ENCODE results near the gene SLC30A2. TPM values are rescaled to one million over a fixed set of nuclear protein-coding genes. Genes with fewer than 3 reads are reported as not detected.

The SLC30A2 gene
- total and polyA plus RNA-seq, 4 donors = under 0.01 to 0.12 (median 0.05) TPM; not detected in 1

DNA sequence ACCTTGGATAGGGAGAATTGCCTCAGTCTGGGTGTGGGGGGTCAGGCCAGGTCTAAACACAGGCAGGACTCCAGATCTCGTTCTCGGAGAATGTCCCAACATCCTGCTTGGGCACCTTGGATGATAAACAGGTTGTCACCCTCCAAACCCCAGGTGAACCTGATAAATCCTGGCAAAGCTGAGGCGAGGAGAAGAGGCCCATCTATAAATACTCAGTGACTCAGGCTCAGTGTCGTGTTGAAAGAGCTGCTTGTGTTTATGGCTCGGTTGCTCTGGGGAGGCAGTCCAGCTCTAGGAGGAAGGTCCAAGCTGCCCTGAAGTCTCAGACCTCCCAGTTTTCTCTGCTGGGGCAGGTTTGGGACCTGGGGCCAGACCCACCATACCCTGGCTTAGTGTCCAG lies 37.3 kb upstream of the SLC30A2 start (continued):
- TF ChIP-seq, protein P1, sequence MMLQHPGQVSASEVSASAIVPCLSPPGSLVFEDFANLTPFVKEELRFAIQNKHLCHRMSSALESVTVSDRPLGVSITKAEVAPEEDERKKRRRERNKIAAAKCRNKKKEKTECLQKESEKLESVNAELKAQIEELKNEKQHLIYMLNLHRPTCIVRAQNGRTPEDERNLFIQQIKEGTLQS (IDR thresholded peaks at IDR 0.05) = no peak
- TF ChIP-seq FOXA2 (IDR thresholded peaks at IDR 0.05) (no peak), SP1 (IDR thresholded peaks at IDR 0.05) (no peak), TAF1 (conservative IDR thresholded peaks at IDR 0.05) (no peak), EGR1 (IDR thresholded peaks at IDR 0.05; ENCODE audit: low read depth in 2 of 2) (no peak)

DNA sequence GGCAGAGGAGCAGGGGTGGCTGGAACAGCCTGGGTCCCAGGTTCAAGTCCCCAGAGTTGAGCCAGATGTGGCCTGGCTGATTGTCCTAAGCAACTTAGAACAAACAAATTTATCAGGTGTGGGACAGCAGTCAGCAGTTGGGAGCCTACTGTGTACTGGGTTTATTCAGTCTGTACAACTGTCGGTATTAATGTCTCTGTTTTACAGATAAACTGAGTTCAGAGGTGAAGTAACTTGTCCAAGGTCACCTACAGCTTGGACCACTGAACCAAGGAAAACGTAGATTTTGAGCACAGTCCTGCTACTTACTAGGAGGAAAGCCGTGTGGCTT lies 36.1 kb upstream of the SLC30A2 start:
- H3K27me3 ChIP-seq (ENCODE audit: control insufficient read depth in 4 of 4, insufficient read depth in 4 of 4, low read length in 3 of 4) = peaks cover 0 to 6% (median 0%) of the 10 kb centered on the region in 4 donors
- no peak for TF ChIP-seq FOXA2 (IDR thresholded peaks at IDR 0.05)
- no peak for TF ChIP-seq NR2F2 (IDR thresholded peaks at IDR 0.05)
- TF ChIP-seq, protein P1 (IDR thresholded peaks at IDR 0.05) = no peak
- no peak for TF ChIP-seq GABPA (IDR thresholded peaks at IDR 0.05 in 1 of 2, conservative IDR thresholded peaks at IDR 0.05 in 1 of 2)
- TF ChIP-seq, protein P2, sequence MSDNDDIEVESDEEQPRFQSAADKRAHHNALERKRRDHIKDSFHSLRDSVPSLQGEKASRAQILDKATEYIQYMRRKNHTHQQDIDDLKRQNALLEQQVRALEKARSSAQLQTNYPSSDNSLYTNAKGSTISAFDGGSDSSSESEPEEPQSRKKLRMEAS (IDR thresholded peaks at IDR 0.05) = no peak
- H3K27ac ChIP-seq (ENCODE audit: low read depth in 1 of 2, low read length in 2 of 2) = no peak overlapping the region
- H3K4me1 ChIP-seq (ENCODE audit: control insufficient read depth in 4 of 4, insufficient read depth in 4 of 4, low read length in 3 of 4) = peaks cover 0 to 8% (median 3%) of the 10 kb centered on the region in 4 donors
- no peak for DNase-seq (ENCODE audit: low spot score)
- 81% methylated on average over 3 of the region's 3 CpGs for WGBS
- H3K9me3 ChIP-seq (ENCODE audit: control insufficient read depth in 4 of 4, low read length in 3 of 4) = no peaks in the 10 kb centered on the region
- H3K9ac ChIP-seq (ENCODE audit: low read depth in 1 of 2, low read length in 2 of 2) = no peak overlapping the region
- H3K4me3 ChIP-seq (ENCODE audit: low read depth in 1 of 3, low read length in 3 of 3) = no peak overlapping the region
- no peaks in the 10 kb centered on the region for H3K36me3 ChIP-seq (ENCODE audit: control insufficient read depth in 4 of 4, insufficient read depth in 3 of 4, low read depth in 1 of 4, low read length in 3 of 4)

DNA sequence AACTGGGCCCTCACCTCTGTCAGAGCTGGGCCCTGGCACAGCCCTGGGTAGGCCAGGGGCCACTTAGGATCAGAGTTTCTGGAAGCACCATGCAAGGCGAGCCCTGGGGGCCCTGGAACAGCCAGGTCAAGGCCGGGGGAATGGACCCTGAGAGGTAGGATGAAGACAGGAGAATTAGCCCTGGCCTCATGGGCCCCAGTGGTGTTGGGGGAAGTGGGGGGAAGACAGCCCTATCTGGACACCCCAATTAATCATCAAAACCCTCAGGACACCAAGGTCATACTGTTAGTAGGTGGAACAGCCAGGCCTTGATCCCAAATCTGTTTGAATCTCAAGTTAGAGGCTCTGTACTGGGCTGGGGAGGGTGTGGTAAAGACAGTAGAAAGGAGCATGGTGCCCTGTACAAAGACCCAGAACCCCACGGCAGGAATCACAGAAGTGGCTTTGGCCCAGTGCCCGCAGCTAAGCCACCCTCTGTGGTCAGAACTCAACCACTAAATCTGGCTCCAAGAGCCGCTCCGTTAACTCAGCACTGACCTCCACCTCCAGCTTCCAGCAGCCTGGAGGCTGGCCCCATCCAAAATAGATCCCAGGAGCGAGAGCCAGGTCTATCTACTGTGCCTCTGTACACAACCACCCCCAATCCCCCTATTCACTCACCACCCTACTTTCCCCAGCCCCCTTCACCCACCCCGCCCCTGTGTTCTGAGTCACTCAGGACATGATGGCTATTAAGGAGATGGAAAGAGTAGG lies 35.5 kb upstream of the SLC30A2 start:
- WGBS = 89% methylated on average over 8 of the region's 8 CpGs
- peaks cover 0 to 9% (median 3%) of the 10 kb centered on the region in 4 donors for H3K4me1 ChIP-seq (ENCODE audit: control insufficient read depth in 4 of 4, insufficient read depth in 4 of 4, low read length in 3 of 4)
- H3K27me3 ChIP-seq (ENCODE audit: control insufficient read depth in 4 of 4, insufficient read depth in 4 of 4, low read length in 3 of 4) = peaks cover 0 to 6% (median 0%) of the 10 kb centered on the region in 4 donors
- no peak overlapping the region for H3K9ac ChIP-seq (ENCODE audit: low read depth in 1 of 2, low read length in 2 of 2)
- H3K4me3 ChIP-seq (ENCODE audit: low read depth in 1 of 3, low read length in 3 of 3) = no peak overlapping the region
- no peaks in the 10 kb centered on the region for H3K9me3 ChIP-seq (ENCODE audit: control insufficient read depth in 4 of 4, low read length in 3 of 4)
- no peaks in the 10 kb centered on the region for H3K36me3 ChIP-seq (ENCODE audit: control insufficient read depth in 4 of 4, insufficient read depth in 3 of 4, low read depth in 1 of 4, low read length in 3 of 4)
- TF ChIP-seq NR2F2 (IDR thresholded peaks at IDR 0.05) (no peak), EGR1 (IDR thresholded peaks at IDR 0.05; ENCODE audit: low read depth in 2 of 2) (no peak)
- TF ChIP-seq, protein P3, sequence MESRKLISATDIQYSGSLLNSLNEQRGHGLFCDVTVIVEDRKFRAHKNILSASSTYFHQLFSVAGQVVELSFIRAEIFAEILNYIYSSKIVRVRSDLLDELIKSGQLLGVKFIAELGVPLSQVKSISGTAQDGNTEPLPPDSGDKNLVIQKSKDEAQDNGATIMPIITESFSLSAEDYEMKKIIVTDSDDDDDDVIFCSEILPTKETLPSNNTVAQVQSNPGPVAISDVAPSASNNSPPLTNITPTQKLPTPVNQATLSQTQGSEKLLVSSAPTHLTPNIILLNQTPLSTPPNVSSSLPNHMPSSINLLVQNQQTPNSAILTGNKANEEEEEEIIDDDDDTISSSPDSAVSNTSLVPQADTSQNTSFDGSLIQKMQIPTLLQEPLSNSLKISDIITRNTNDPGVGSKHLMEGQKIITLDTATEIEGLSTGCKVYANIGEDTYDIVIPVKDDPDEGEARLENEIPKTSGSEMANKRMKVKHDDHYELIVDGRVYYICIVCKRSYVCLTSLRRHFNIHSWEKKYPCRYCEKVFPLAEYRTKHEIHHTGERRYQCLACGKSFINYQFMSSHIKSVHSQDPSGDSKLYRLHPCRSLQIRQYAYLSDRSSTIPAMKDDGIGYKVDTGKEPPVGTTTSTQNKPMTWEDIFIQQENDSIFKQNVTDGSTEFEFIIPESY (IDR thresholded peaks at IDR 0.05) = no peak
- H3K27ac ChIP-seq (ENCODE audit: low read depth in 1 of 2, low read length in 2 of 2) = no peak overlapping the region
- DNase-seq (ENCODE audit: low spot score) = no peak

DNA sequence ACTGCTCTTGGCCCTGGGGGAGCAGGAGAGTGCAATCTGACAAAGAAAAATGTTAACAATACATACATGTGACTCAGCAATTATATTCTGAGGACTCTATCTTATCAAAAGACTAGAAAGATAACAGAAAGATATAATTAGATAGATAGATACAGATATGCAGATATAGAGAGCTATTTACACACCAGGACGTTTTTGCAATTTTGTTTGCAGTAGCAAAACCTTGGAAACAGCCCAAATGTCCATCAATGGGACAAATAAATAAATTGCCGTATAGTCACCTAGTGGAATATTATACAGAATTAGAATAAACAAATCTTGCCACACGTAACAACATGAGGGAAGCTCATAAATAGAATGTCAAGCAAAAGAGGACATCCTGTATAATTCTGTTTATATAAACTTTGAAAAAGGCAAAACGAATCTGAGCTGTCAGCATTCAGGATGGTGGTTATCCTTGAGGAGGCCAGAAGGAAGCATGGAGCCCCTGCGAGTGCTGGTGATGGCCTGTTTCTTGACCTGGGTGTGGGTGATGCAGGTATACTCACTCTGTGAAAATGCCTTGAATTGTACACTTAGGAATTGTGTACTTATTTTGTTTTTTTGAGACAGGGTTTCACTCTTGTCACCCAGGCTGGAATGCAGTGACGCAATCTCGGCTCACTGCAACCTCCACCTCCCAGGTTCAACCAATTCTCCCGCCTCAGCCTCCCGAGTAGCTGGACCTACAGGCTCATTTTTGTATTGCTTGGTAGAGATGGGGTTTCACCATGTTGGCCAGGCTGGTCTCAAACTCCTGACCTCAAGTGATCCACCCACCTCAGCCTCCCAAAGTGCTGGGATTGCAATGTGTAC lies 34.3 kb upstream of the SLC30A2 start:
- 51% methylated on average over 9 of the region's 9 CpGs for WGBS
- H3K9ac ChIP-seq (ENCODE audit: low read depth in 1 of 2, low read length in 2 of 2) = no peak overlapping the region
- no peak for DNase-seq (ENCODE audit: low spot score)
- no peaks in the 10 kb centered on the region for H3K36me3 ChIP-seq (ENCODE audit: control insufficient read depth in 4 of 4, insufficient read depth in 3 of 4, low read depth in 1 of 4, low read length in 3 of 4)
- H3K9me3 ChIP-seq (ENCODE audit: control insufficient read depth in 4 of 4, low read length in 3 of 4) = no peaks in the 10 kb centered on the region
- no peak overlapping the region for H3K4me3 ChIP-seq (ENCODE audit: low read depth in 1 of 3, low read length in 3 of 3)
- H3K27ac ChIP-seq (ENCODE audit: low read depth in 1 of 2, low read length in 2 of 2) = no peak overlapping the region
- H3K4me1 ChIP-seq (ENCODE audit: control insufficient read depth in 4 of 4, insufficient read depth in 4 of 4, low read length in 3 of 4) = peaks cover 3 to 21% (median 13%) of the 10 kb centered on the region in 4 donors
- H3K27me3 ChIP-seq (ENCODE audit: control insufficient read depth in 4 of 4, insufficient read depth in 4 of 4, low read length in 3 of 4) = peaks cover 0 to 2% (median 0%) of the 10 kb centered on the region in 4 donors
- TF ChIP-seq JUND (IDR thresholded peaks at IDR 0.05) = no peak
- no peak for TF ChIP-seq RXRA (IDR thresholded peaks at IDR 0.05)
- TF ChIP-seq, protein P3 (IDR thresholded peaks at IDR 0.05) = no peak
- TF ChIP-seq, protein P4, sequence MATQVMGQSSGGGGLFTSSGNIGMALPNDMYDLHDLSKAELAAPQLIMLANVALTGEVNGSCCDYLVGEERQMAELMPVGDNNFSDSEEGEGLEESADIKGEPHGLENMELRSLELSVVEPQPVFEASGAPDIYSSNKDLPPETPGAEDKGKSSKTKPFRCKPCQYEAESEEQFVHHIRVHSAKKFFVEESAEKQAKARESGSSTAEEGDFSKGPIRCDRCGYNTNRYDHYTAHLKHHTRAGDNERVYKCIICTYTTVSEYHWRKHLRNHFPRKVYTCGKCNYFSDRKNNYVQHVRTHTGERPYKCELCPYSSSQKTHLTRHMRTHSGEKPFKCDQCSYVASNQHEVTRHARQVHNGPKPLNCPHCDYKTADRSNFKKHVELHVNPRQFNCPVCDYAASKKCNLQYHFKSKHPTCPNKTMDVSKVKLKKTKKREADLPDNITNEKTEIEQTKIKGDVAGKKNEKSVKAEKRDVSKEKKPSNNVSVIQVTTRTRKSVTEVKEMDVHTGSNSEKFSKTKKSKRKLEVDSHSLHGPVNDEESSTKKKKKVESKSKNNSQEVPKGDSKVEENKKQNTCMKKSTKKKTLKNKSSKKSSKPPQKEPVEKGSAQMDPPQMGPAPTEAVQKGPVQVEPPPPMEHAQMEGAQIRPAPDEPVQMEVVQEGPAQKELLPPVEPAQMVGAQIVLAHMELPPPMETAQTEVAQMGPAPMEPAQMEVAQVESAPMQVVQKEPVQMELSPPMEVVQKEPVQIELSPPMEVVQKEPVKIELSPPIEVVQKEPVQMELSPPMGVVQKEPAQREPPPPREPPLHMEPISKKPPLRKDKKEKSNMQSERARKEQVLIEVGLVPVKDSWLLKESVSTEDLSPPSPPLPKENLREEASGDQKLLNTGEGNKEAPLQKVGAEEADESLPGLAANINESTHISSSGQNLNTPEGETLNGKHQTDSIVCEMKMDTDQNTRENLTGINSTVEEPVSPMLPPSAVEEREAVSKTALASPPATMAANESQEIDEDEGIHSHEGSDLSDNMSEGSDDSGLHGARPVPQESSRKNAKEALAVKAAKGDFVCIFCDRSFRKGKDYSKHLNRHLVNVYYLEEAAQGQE (IDR thresholded peaks at IDR 0.05) = no peak
